Mononuclear cell (primary cell): ENCODE data around the gene TBCEL. TPM values are rescaled to one million over a fixed set of nuclear protein-coding genes. Genes with fewer than 3 reads are reported as not detected.

Experiments
- H3K27me3 ChIP-seq: 2 replicates; pipeline ENCODE4 v1.6.0; 2011; ENCODE audit warnings: low read length, control low read depth; ENCODE audit not compliant: insufficient read depth
- H3K4me1 ChIP-seq: 2 replicates; pipeline ENCODE4 v1.5.1; 2011; ENCODE audit warnings: mild to moderate bottlenecking, low read length, control low read depth; ENCODE audit not compliant: insufficient read depth
- H3K4me3 ChIP-seq: 2 replicates; pipeline ENCODE4 v1.5.1; 2011; ENCODE audit warnings: mild to moderate bottlenecking, low read length, moderate library complexity
- H3K9me3 ChIP-seq: 2 replicates; pipeline ENCODE4 v1.5.1; 2011; ENCODE audit warnings: low read depth, mild to moderate bottlenecking, control low read depth, low read length
- total RNA-seq: library from RNA; depleted of rRNA; stranded (reverse); fragments of >200 nt; gene quantifications from one replicate; pipeline ENCODE4 v1.2.3, GENCODE V29; 2012

The TBCEL gene
- total RNA-seq, 1 donor: 27.8 TPM

DNA sequence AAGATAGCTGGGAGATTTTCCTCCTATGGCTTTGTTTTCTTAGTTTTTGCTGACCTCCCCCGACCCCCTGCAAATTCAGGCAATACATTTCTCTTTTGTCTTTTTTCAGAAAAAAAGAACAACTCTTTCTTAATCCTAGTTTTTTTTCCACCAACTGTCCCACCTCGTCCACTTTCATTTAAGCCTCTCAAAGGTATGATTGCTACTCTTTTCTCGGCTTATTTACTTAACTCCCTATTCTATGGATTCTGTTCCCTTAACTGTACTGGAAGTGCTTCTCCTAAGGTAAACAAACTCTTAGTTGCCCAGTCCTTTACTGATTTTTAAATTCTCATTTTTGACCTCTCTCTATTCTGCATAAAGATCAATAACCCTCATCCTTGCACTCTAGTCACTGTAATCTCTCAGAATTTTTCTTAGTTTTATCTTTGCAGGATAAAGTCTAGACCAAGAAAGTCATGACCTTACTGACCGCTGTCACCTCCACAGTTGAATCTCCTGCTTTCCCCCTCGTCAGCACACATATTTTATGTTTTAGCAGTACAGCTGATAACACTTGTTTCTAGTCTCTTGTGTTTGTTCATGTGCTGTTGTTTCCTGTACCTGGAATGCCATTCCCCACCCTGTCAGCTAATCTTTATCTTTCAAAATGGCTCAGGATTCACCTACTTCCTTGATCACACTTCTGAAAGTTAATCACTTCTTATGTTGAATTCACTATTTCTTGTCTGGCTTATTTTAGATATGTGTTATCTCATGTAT lies 14.9 kb downstream of the TBCEL start:
- Histone ChIP-seq H3K4me1 (no peaks in the 10 kb centered on the region), H3K4me3 (no peak overlapping the region), H3K9me3 (no peaks in the 10 kb centered on the region), H3K27me3 (no peaks in the 10 kb centered on the region)

- Histone ChIP-seq H3K4me3 (no peak overlapping the region), H3K9me3 (no peaks in the 10 kb centered on the region), H3K27me3 (no peaks in the 10 kb centered on the region), H3K4me1 (no peaks in the 10 kb centered on the region)
Observed at GRCh38 chr11:121039971-121040613, 16.2 kb downstream of the TBCEL start.

DNA sequence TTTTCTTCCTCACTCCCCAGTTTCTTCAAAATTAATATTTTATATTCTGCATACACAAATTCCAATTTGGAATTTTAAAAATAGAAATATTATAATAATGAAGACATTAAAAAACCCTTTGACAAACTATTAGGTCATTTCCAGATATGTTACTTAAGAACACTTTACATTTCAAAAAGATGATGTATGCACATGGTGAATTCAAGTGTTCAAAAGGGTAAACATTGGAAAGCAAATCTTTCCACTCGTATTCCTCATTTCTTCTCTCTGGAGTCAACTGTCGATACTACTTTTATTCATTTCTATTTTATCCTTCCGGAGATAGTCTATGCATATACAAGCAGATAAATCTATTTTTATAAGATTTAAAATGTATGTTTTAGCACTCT lies 16.7 kb downstream of the TBCEL start:
- H3K9me3 ChIP-seq: no peaks in the 10 kb centered on the region
- H3K27me3 ChIP-seq: no peaks in the 10 kb centered on the region
- H3K4me3 ChIP-seq: no peak overlapping the region
- H3K4me1 ChIP-seq: no peaks in the 10 kb centered on the region

DNA sequence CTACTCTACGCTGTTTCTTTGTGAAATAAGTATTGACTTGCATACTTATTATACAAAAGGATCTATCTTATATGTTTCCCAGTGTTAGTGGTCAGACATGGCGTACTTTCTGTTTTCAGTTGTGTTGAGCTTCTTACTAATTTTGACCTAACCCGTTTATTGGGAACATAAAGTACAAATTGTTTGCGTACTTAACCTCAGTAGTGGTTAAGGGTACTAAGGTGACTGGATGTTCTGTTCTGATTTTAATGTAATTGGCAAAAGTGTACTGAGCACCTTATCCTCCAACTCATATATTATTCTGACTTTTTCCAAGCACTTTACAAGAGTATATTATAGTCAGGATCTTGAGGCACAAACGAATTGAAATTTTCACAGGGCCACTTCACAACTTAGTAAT lies 17.2 kb downstream of the TBCEL start:
- no peaks in the 10 kb centered on the region for H3K4me1 ChIP-seq
- H3K9me3 ChIP-seq: no peaks in the 10 kb centered on the region
- no peak overlapping the region for H3K4me3 ChIP-seq
- H3K27me3 ChIP-seq: no peaks in the 10 kb centered on the region

DNA sequence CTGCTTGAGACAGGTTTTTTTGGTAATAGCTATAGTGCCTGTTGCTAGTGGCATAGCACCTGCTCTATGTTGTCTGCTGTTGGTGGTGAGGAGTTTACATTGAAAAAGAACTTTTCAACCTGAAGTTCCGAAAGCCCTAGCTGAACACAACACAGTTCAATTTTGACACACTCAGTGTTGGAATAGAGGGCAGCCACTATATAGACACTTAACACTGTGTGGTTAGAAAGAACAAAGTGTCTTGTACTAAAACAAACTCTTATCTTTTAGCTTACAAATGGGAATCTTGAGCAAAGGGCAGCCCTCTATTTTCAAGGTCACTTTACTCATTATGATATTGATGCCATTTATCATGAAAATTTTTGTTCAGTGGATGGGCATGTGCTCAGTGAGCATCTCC lies 18.4 kb downstream of the TBCEL start:
- no peaks in the 10 kb centered on the region for H3K9me3 ChIP-seq
- H3K4me3 ChIP-seq: no peak overlapping the region
- no peaks in the 10 kb centered on the region for H3K27me3 ChIP-seq
- no peaks in the 10 kb centered on the region for H3K4me1 ChIP-seq

GRCh38 chr11:121047926-121048325 lies 24.0 kb downstream of the TBCEL start:
- Histone ChIP-seq H3K9me3 (no peaks in the 10 kb centered on the region), H3K4me3 (no peak overlapping the region), H3K27me3 (no peaks in the 10 kb centered on the region), H3K4me1 (no peaks in the 10 kb centered on the region)

GRCh38 chr11:121048464-121049233 lies 24.7 kb downstream of the TBCEL start:
- Histone ChIP-seq H3K4me1 (no peaks in the 10 kb centered on the region), H3K27me3 (no peaks in the 10 kb centered on the region), H3K9me3 (no peaks in the 10 kb centered on the region), H3K4me3 (no peak overlapping the region)

DNA sequence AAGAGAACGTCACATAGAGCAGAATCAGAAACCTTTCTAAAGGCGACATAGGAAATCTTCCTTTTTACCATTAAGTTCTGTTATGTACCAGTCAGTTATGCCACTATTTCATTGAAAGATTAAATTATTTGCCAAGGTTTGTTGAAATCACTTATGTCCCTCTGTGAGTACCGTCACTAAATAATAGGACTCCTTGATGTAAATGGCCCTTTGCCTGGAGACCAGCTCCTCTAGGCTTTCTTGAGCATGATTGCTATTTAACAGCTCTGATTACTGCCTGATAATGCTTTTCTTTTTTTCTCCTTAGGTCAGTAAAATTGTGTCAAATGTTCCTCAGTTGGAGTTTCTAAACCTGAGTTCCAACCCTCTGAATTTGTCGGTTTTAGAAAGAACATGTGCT lies 29.3 kb downstream of the TBCEL start:
- Histone ChIP-seq H3K9me3 (no peaks in the 10 kb centered on the region), H3K27me3 (no peaks in the 10 kb centered on the region), H3K4me1 (no peaks in the 10 kb centered on the region), H3K4me3 (no peak overlapping the region)

DNA sequence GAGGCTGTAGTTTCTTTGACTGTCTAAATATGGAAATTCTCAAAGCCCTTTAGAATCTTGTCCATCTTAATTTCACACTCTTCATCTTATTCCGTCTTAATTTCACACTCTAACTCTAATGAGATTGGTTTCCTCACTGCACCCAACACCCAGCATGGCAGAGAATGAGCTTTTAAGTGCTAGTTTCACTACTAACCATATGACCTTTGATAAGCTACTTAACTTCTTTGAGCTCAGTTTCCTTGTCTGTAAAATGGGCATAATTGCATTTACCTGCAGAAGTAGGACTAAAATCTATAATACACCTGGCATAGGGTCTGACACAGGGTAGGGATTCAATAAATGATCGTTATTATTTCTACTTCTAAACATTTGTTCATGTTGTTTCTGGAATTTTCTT lies 30.4 kb downstream of the TBCEL start:
- Histone ChIP-seq H3K4me1 (no peaks in the 10 kb centered on the region), H3K27me3 (no peaks in the 10 kb centered on the region), H3K4me3 (no peak overlapping the region), H3K9me3 (no peaks in the 10 kb centered on the region)

- Histone ChIP-seq H3K4me1 (no peaks in the 10 kb centered on the region), H3K9me3 (no peaks in the 10 kb centered on the region), H3K4me3 (no peak overlapping the region), H3K27me3 (no peaks in the 10 kb centered on the region)
Observed at GRCh38 chr11:121055076-121055475, 31.2 kb downstream of the TBCEL start.

GRCh38 chr11:121057922-121058321 lies 34.0 kb downstream of the TBCEL start:
- H3K4me3 ChIP-seq: no peak overlapping the region
- no peaks in the 10 kb centered on the region for H3K9me3 ChIP-seq
- no peaks in the 10 kb centered on the region for H3K4me1 ChIP-seq
- no peaks in the 10 kb centered on the region for H3K27me3 ChIP-seq

DNA sequence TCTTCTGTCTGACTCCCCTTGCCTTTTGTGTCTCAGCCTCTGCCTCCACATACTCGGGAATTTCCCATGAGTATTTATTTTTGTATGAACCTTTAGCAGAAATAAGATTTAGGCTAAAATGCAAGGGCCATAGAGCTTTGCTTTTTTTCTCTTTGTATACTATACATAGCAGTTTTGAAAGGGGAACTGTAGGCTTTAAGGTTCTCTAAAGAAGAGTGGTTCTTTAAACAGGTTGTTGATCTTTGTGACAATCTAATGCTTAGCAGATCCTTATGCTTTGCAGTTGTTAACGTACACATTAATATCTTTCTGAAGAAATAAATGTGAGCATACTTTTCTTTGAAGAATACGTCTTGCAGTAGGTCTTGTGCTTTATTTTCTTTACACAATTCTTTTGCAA lies 35.0 kb downstream of the TBCEL start:
- no peaks in the 10 kb centered on the region for H3K27me3 ChIP-seq
- H3K4me1 ChIP-seq: no peaks in the 10 kb centered on the region
- no peak overlapping the region for H3K4me3 ChIP-seq
- no peaks in the 10 kb centered on the region for H3K9me3 ChIP-seq

GRCh38 chr11:121059605-121060004 lies 35.7 kb downstream of the TBCEL start:
- Histone ChIP-seq H3K4me3 (no peak overlapping the region), H3K4me1 (no peaks in the 10 kb centered on the region), H3K9me3 (no peaks in the 10 kb centered on the region), H3K27me3 (no peaks in the 10 kb centered on the region)

DNA sequence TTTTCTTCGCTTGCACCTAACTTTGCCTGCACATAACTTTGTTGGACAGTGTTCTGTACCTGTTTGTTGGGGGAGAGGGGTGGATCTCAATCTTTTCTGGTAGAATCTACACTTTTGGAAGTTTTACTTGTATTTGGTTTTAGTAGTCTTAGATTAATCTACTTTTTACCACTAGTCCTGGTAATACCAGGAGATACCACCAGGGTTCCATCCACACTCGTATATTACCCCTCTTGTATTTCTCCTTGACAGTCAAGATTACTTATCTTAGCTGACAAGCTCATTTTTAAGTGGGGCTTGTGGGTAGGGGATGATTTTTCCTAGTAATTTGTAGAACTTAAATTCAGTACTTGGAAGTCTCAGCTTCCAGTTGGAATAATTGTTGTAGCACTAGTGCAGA lies 39.8 kb downstream of the TBCEL start:
- Histone ChIP-seq H3K4me3 (no peak overlapping the region), H3K4me1 (no peaks in the 10 kb centered on the region), H3K27me3 (no peaks in the 10 kb centered on the region), H3K9me3 (no peaks in the 10 kb centered on the region)

- no peak overlapping the region for H3K4me3 ChIP-seq
- no peaks in the 10 kb centered on the region for H3K4me1 ChIP-seq
- no peaks in the 10 kb centered on the region for H3K9me3 ChIP-seq
- no peaks in the 10 kb centered on the region for H3K27me3 ChIP-seq
Observed at GRCh38 chr11:121066623-121067022, 42.7 kb downstream of the TBCEL start.
